GM23248 (cell line): Measurements from ENCODE around the gene FSTL1. TPM values are rescaled to one million over a fixed set of nuclear protein-coding genes. Genes with fewer than 3 reads are reported as not detected.

Source experiments
- DNase-seq: peaks from one replicate; pipeline ENCODE4 v3.0.0-alpha.2; 2015
- H2AFZ ChIP-seq: fragments of 200-600 bp; sonication (generic); 2 replicates; pipeline ENCODE4 v1.6.1; 2016; ENCODE audit warnings: antibody characterized with exemption
- H3F3A ChIP-seq: fragments of 200-600 bp; sonication (generic); 2 replicates; pipeline ENCODE4 v1.6.1; 2016; ENCODE audit warnings: mild to moderate bottlenecking, antibody characterized with exemption, mixed run types; ENCODE audit not compliant: insufficient read depth
- H3K27ac ChIP-seq: fragments of 200-600 bp; sonication (generic); 2 replicates; pipeline ENCODE4 v1.5.1; 2016; ENCODE audit warnings: mild to moderate bottlenecking
- H3K27me3 ChIP-seq: fragments of 200-600 bp; sonication (generic); replicated peaks from 2 replicates; pipeline ENCODE4 v1.6.1; 2016; ENCODE audit warnings: mild to moderate bottlenecking; ENCODE audit not compliant: insufficient read depth
- H3K36me3 ChIP-seq: fragments of 200-600 bp; sonication (generic); 2 replicates; pipeline ENCODE4 v1.6.1; 2016; ENCODE audit warnings: low read depth, mild to moderate bottlenecking
- H3K4me1 ChIP-seq: fragments of 200-600 bp; sonication (generic); 2 replicates; pipeline ENCODE4 v1.6.1; 2016; ENCODE audit warnings: mild to moderate bottlenecking; ENCODE audit not compliant: insufficient read depth
- H3K4me2 ChIP-seq: fragments of 200-600 bp; sonication (generic); one replicate; pipeline ENCODE4 v1.6.1; 2016; ENCODE audit warnings: mild to moderate bottlenecking; ENCODE audit not compliant: unreplicated experiment
- H3K4me3 ChIP-seq: fragments of 200-600 bp; sonication (generic); 2 replicates; pipeline ENCODE4 v1.5.1; 2016; ENCODE audit warnings: mild to moderate bottlenecking
- H3K79me2 ChIP-seq: fragments of 200-600 bp; sonication (generic); 2 replicates; pipeline ENCODE4 v1.6.1; 2016; ENCODE audit warnings: mild to moderate bottlenecking; ENCODE audit not compliant: insufficient read depth
- H3K9ac ChIP-seq: fragments of 200-600 bp; sonication (generic); 2 replicates; pipeline ENCODE4 v1.6.1; 2016; ENCODE audit warnings: mild to moderate bottlenecking
- H3K9me2 ChIP-seq: fragments of 200-600 bp; sonication (generic); 2 replicates; pipeline ENCODE4 v1.6.1; 2016; ENCODE audit warnings: mixed run types, mild to moderate bottlenecking, moderate library complexity; ENCODE audit not compliant: insufficient read depth
- H3K9me3 ChIP-seq: fragments of 200-600 bp; sonication (generic); one replicate; pipeline ENCODE4 v1.6.1; 2017; ENCODE audit warnings: low read depth
- H4K20me1 ChIP-seq: fragments of 200-600 bp; sonication (generic); 2 replicates; pipeline ENCODE4 v1.6.0; 2016; ENCODE audit not compliant: insufficient read depth
- EZH2 ChIP-seq: fragments of 200-600 bp; sonication (generic); IDR thresholded peaks from 2 replicates; pipeline ENCODE4 v1.6.1; 2018; ENCODE audit warnings: antibody characterized with exemption, mild to moderate bottlenecking; ENCODE audit not compliant: insufficient read depth, poor library complexity, severe bottlenecking
- EZH2phosphoT487 ChIP-seq: fragments of 200-600 bp; sonication (generic); IDR thresholded peaks from 2 replicates; pipeline ENCODE4 v1.6.1; 2018; ENCODE audit warnings: antibody characterized with exemption, moderate library complexity, mild to moderate bottlenecking, low read depth; ENCODE audit not compliant: insufficient read depth
- WGBS, 2 experiments: methylation state at CpG; one replicate each; pipeline ENCODE4 v1.1.6; 2015 to 2017; ENCODE audit warnings: low lambda C conversion rate in 2 of 2, low coverage in 1 of 2; ENCODE audit errors: missing lambda C conversion rate in 2 of 2; 5-methylcytosine and 5-hydroxymethylcytosine counted together
- in situ Hi-C: fragments of 300-500 bp; cut with MboI; formaldehyde crosslinking; loops from 2 replicates; pipeline ENCODE4 v1.15.0; 2020
- polyA plus RNA-seq: library from polyadenylated mRNA; unstranded; fragments of >200 nt; fragmentation: Nextera tagmentation; extraction: Ambion mirVana; gene quantifications from 2 replicates; pipeline ENCODE4 v1.2.1, GENCODE V29; 2016
- total RNA-seq: library from RNA; depleted of rRNA; stranded (reverse); fragments of >200 nt; shearing (Covaris generic); gene quantifications from 2 replicates; pipeline ENCODE4 v1.2.3, GENCODE V29; 2014

FSTL1 gene
- total and polyA plus RNA-seq, 2 experiments from 2014 or later: 1,910 to 4,171 TPM

- H3F3A ChIP-seq: peaks cover 98% of the 10 kb centered on the region
- no peak for DNase-seq
- no peak overlapping the region for H3K4me2 ChIP-seq
- no peak overlapping the region for H2AFZ ChIP-seq
- H3K27ac ChIP-seq: no peak overlapping the region
- H3K4me1 ChIP-seq: no peaks in the 10 kb centered on the region
- no peaks in the 10 kb centered on the region for H3K9me3 ChIP-seq
- no peaks in the 10 kb centered on the region for H3K9me2 ChIP-seq
- TF ChIP-seq EZH2phosphoT487 (no peak), EZH2 (no peak)
- H3K27me3 ChIP-seq: no peaks in the 10 kb centered on the region
- no peaks in the 10 kb centered on the region for H3K79me2 ChIP-seq
- H3K4me3 ChIP-seq: no peak overlapping the region
- H3K9ac ChIP-seq: no peak overlapping the region
- 98 to 100% methylated on average over 2 of the region's 2 CpGs for WGBS, 2 experiments
- in situ Hi-C loops: no loop called here
- peaks cover 100% of the 10 kb centered on the region for H3K36me3 ChIP-seq
- no peaks in the 10 kb centered on the region for H4K20me1 ChIP-seq
Measured at GRCh38 chr3:120399372-120399771, 51.4 kb downstream of the FSTL1 start.

- Histone ChIP-seq H2AFZ (no peak overlapping the region), H3F3A (peaks cover 99% of the 10 kb centered on the region), H3K9me3 (no peaks in the 10 kb centered on the region), H3K9ac (no peak overlapping the region), H3K79me2 (no peaks in the 10 kb centered on the region), H3K9me2 (no peaks in the 10 kb centered on the region), H3K27ac (no peak overlapping the region), H3K4me1 (no peaks in the 10 kb centered on the region), H4K20me1 (no peaks in the 10 kb centered on the region), H3K4me2 (no peak overlapping the region), H3K4me3 (no peak overlapping the region), H3K36me3 (peaks cover 82% of the 10 kb centered on the region), H3K27me3 (no peaks in the 10 kb centered on the region)
- 85 to 91% methylated on average over 8 of the region's 8 CpGs for WGBS, 2 experiments
- DNase-seq: no peak
- TF ChIP-seq EZH2phosphoT487: no peak
- in situ Hi-C loops: no loop called here
Measured at GRCh38 chr3:120396469-120396868, 54.3 kb downstream of the FSTL1 start.

GRCh38 chr3:120394347-120394746 lies 56.4 kb downstream of the FSTL1 start:
- peaks cover 61% of the 10 kb centered on the region for H3K36me3 ChIP-seq
- in situ Hi-C loops: no loop called here
- peak overlapping the region; percentile 16; the same call in 1 of the 2 replicates for H3K27ac ChIP-seq
- TF ChIP-seq EZH2phosphoT487 (no peak), EZH2 (no peak)
- H4K20me1 ChIP-seq: no peaks in the 10 kb centered on the region
- H3K9me2 ChIP-seq: no peaks in the 10 kb centered on the region
- no peak overlapping the region for H3K9ac ChIP-seq
- no peak overlapping the region for H2AFZ ChIP-seq
- no peaks in the 10 kb centered on the region for H3K27me3 ChIP-seq
- no peak for DNase-seq
- H3K79me2 ChIP-seq: no peaks in the 10 kb centered on the region
- no peaks in the 10 kb centered on the region for H3K9me3 ChIP-seq
- H3K4me3 ChIP-seq: no peak overlapping the region
- 98 to 100% methylated on average over 2 of the region's 2 CpGs for WGBS, 2 experiments
- H3F3A ChIP-seq: peaks cover 95% of the 10 kb centered on the region
- no peak overlapping the region for H3K4me2 ChIP-seq
- H3K4me1 ChIP-seq: no peaks in the 10 kb centered on the region

- no peak overlapping the region for H3K9ac ChIP-seq
- H3K27ac ChIP-seq: peak overlapping the region; percentile 16; the same call in 1 of the 2 replicates
- 94 to 98% methylated on average over 2 of the region's 2 CpGs for WGBS, 2 experiments
- peaks cover 55% of the 10 kb centered on the region for H3K36me3 ChIP-seq
- peaks cover 89% of the 10 kb centered on the region for H3F3A ChIP-seq
- DNase-seq: no peak
- TF ChIP-seq EZH2 (no peak), EZH2phosphoT487 (no peak)
- no peaks in the 10 kb centered on the region for H3K79me2 ChIP-seq
- in situ Hi-C loops: no loop called here
- no peak overlapping the region for H3K4me3 ChIP-seq
- no peak overlapping the region for H3K4me2 ChIP-seq
- H3K9me2 ChIP-seq: no peaks in the 10 kb centered on the region
- no peak overlapping the region for H2AFZ ChIP-seq
- H3K9me3 ChIP-seq: no peaks in the 10 kb centered on the region
- no peaks in the 10 kb centered on the region for H4K20me1 ChIP-seq
- no peaks in the 10 kb centered on the region for H3K27me3 ChIP-seq
- H3K4me1 ChIP-seq: no peaks in the 10 kb centered on the region
Measured at GRCh38 chr3:120393761-120394160, 57.0 kb downstream of the FSTL1 start.

GRCh38 chr3:120393243-120393642 lies 57.5 kb downstream of the FSTL1 start:
- no peak overlapping the region for H2AFZ ChIP-seq
- no peaks in the 10 kb centered on the region for H3K4me1 ChIP-seq
- peaks cover 84% of the 10 kb centered on the region for H3F3A ChIP-seq
- no peaks in the 10 kb centered on the region for H3K9me3 ChIP-seq
- no peak overlapping the region for H3K4me2 ChIP-seq
- no peaks in the 10 kb centered on the region for H3K27me3 ChIP-seq
- in situ Hi-C loops: no loop called here
- no peaks in the 10 kb centered on the region for H4K20me1 ChIP-seq
- no peaks in the 10 kb centered on the region for H3K9me2 ChIP-seq
- H3K79me2 ChIP-seq: no peaks in the 10 kb centered on the region
- 55 to 57% methylated on average over 4 of the region's 4 CpGs for WGBS, 2 experiments
- no peak overlapping the region for H3K9ac ChIP-seq
- no peak for TF ChIP-seq EZH2
- no peak for TF ChIP-seq EZH2phosphoT487
- H3K27ac ChIP-seq: peak overlapping the region; percentile 16; the same call in 1 of the 2 replicates
- H3K36me3 ChIP-seq: peaks cover 50% of the 10 kb centered on the region
- DNase-seq: peak; percentile 39
- no peak overlapping the region for H3K4me3 ChIP-seq
